Endodermal cell (in vitro differentiated cells): ENCODE results near the gene DAZAP2. TPM values are rescaled to one million over a fixed set of nuclear protein-coding genes. Genes with fewer than 3 reads are reported as not detected.

ENCODE experiments used
- DNase-seq: peaks from one replicate; pipeline ENCODE4 v3.0.0-alpha.2; 2017
- H3K27ac ChIP-seq: 2 replicates; pipeline ENCODE4 v1.5.1; 2013; ENCODE audit warnings: mild to moderate bottlenecking, low read depth, low read length, moderate library complexity
- H3K27me3 ChIP-seq: 2 replicates; pipeline ENCODE4 v1.6.1; 2013; ENCODE audit warnings: mild to moderate bottlenecking, low read length, moderate library complexity; ENCODE audit not compliant: insufficient read depth, control insufficient read depth, poor library complexity, severe bottlenecking
- H3K36me3 ChIP-seq: 2 replicates; pipeline ENCODE4 v1.7.0; 2013; ENCODE audit warnings: mild to moderate bottlenecking, low read length, moderate library complexity; ENCODE audit not compliant: control insufficient read depth, insufficient read depth
- H3K4me1 ChIP-seq: one replicate; pipeline ENCODE4 v1.7.0; 2013; ENCODE audit warnings: low read length; ENCODE audit not compliant: control insufficient read depth, insufficient read depth
- H3K4me3 ChIP-seq: 2 replicates; pipeline ENCODE4 v1.5.1; 2013; ENCODE audit warnings: mild to moderate bottlenecking, low read length, moderate library complexity
- H3K9ac ChIP-seq: 2 replicates; pipeline ENCODE4 v1.6.1; 2013; ENCODE audit warnings: mild to moderate bottlenecking, low read length, moderate library complexity; ENCODE audit not compliant: poor library complexity, severe bottlenecking; ENCODE audit errors: extremely low read depth
- H3K9me3 ChIP-seq: 2 replicates; pipeline ENCODE4 v1.6.1; 2013; ENCODE audit warnings: mild to moderate bottlenecking, low read length, moderate library complexity; ENCODE audit not compliant: control insufficient read depth
- H3K27ac Mint-ChIP-seq: 2 replicates; pipeline ENCODE4 v1.8.0; 2020; ENCODE audit warnings: mixed read lengths
- H3K27me3 Mint-ChIP-seq: 2 replicates; pipeline ENCODE4 v1.8.0; 2021; ENCODE audit warnings: mild to moderate bottlenecking, mixed read lengths; ENCODE audit not compliant: insufficient read depth
- H3K36me3 Mint-ChIP-seq: 2 replicates; pipeline ENCODE4 v1.8.0; 2020; ENCODE audit warnings: low read depth, mixed read lengths
- H3K4me1 Mint-ChIP-seq: 2 replicates; pipeline ENCODE4 v1.8.0; 2020; ENCODE audit warnings: mixed read lengths
- H3K4me3 Mint-ChIP-seq: 2 replicates; pipeline ENCODE4 v1.8.0; 2020; ENCODE audit warnings: mild to moderate bottlenecking, moderate library complexity, mixed read lengths
- H3K9me3 Mint-ChIP-seq: 2 replicates; pipeline ENCODE4 v1.8.0; 2020; ENCODE audit warnings: mild to moderate bottlenecking, mixed read lengths
- WGBS, 2 experiments: methylation state at CpG; one replicate each; pipeline versions ENCODE4 v1.1.5 to v1.1.7; 2013; ENCODE audit warnings: missing lambda C conversion rate in 2 of 2, mixed read lengths in 1 of 2; ENCODE audit not compliant: insufficient coverage in 1 of 2, insufficient read length in 1 of 2; 5-methylcytosine and 5-hydroxymethylcytosine counted together
- total RNA-seq, 2 donors: library from RNA; stranded (reverse); fragmentation: NEBNext Ultra II Directional in 1 of 2; extraction: Animal tissue kit (Norgen Biotek cat#: 25700) in 1 of 2; gene quantifications; 2 replicates in 1 of 2; 3 replicates in 1 of 2; pipeline ENCODE4 v1.2.1, GENCODE V29; 2021
- TF ChIP-seq, protein P1 (sequence below): fragments of 200-600 bp; sonication (generic); conservative IDR thresholded peaks from 2 replicates; pipeline ENCODE4 v1.5.0; 2021; ENCODE audit warnings: antibody characterized with exemption, mild to moderate bottlenecking

DAZAP2 gene
- total RNA-seq, 2 donors from 2014 or later = 31.5 to 42.7 TPM

DNA sequence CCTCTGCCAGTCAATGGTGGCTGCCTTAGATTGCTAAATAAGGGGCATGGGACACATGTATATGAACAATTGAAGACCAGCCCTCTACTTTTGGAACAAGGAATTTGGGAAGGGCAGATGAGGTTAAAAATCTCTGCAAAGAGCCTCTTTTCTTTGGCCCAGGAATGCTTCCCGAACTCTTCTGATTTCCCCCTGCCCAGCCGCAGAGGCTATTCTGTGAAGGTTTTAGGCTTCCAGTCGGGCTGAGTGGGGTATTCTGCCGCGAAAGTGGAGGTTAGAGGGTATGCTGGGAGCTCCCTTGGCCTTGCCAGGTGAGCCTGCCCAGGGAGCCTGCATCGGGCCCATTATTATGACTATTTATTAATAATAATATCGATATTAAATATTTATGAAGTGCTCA is 22.0 kb upstream of the DAZAP2 start:
- no peak overlapping the region for H3K27ac ChIP-seq

DNA sequence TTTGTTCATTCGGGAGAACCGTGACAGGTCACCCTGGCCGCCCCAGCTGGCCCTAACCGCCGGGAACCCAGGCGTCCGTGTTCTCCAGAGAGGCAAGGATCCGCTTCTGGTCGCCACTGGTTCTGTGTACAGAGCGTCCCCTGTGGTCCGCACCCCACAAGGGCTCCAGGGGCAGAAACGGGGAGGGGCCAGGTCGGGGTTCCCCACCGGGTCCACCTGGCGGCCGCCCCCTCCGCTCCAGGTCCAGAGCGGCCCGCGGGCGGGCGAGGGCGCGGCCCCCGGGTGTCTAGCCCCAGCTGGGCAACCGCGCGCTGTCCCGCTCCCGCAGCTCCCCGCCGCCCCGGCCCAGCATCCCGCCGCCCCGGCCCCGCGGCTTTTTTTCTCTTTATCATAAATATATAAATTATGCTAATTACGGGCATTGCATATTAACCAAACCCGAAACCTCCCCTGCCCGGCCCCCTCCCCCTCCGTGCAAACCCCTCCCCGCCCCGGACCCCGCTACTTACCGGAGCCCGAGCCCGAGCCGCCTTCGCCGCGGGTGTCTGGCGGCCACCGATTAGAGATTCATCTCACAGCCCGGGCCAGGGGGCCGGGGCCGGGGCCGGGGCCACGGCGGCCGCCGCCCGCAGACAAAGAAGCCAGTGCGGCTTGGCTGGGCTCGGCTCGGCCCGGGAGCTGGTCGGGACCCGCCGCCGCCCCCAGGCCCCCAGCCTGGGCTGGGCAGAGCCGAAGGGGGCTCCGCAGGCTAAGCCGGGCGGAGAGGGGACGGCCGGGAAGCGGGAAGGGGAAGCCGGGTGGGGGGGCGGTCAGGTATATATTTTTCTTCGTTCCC is 21.3 kb upstream of the DAZAP2 start:
- TF ChIP-seq, protein P1, sequence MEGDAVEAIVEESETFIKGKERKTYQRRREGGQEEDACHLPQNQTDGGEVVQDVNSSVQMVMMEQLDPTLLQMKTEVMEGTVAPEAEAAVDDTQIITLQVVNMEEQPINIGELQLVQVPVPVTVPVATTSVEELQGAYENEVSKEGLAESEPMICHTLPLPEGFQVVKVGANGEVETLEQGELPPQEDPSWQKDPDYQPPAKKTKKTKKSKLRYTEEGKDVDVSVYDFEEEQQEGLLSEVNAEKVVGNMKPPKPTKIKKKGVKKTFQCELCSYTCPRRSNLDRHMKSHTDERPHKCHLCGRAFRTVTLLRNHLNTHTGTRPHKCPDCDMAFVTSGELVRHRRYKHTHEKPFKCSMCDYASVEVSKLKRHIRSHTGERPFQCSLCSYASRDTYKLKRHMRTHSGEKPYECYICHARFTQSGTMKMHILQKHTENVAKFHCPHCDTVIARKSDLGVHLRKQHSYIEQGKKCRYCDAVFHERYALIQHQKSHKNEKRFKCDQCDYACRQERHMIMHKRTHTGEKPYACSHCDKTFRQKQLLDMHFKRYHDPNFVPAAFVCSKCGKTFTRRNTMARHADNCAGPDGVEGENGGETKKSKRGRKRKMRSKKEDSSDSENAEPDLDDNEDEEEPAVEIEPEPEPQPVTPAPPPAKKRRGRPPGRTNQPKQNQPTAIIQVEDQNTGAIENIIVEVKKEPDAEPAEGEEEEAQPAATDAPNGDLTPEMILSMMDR = peak; percentile 48
- Mint-ChIP-seq H3K27me3 (no peaks in the 10 kb centered on the region), H3K4me3 (peak overlapping the region; percentile 75), H3K4me1 (peaks cover 12% of the 10 kb centered on the region), H3K9me3 (no peaks in the 10 kb centered on the region), H3K27ac (peak overlapping the region; percentile 94), H3K36me3 (peaks cover 7% of the 10 kb centered on the region)
- Histone ChIP-seq H3K27ac (peak overlapping the region; percentile 90), H3K27me3 (no peaks in the 10 kb centered on the region), H3K9ac (peak overlapping the region; percentile 80), H3K9me3 (no peaks in the 10 kb centered on the region), H3K4me1 (peaks cover 4% of the 10 kb centered on the region), H3K36me3 (no peaks in the 10 kb centered on the region), H3K4me3 (peak overlapping the region; percentile 84)
- DNase-seq = peak; percentile 89
- WGBS, 2 experiments = 1 to 5% methylated on average over 6 to 60 of the region's 81 CpGs

More for the DNA sequence above, 22.0 kb upstream of the DAZAP2 start:
- TF ChIP-seq, protein P1 = no peak
- WGBS, 2 experiments = 58% methylated on average over 5 of the region's 7 CpGs; no CpG with 5 or more reads in 1 of the 2 experiments
- no peaks in the 10 kb centered on the region for H3K9me3 ChIP-seq
- Mint-ChIP-seq H3K27ac (no peak overlapping the region), H3K27me3 (no peaks in the 10 kb centered on the region), H3K36me3 (peaks cover 7% of the 10 kb centered on the region), H3K9me3 (no peaks in the 10 kb centered on the region), H3K4me1 (peaks cover 12% of the 10 kb centered on the region), H3K4me3 (peak overlapping the region; percentile 75)
- no peaks in the 10 kb centered on the region for H3K36me3 ChIP-seq
- H3K4me3 ChIP-seq = peak overlapping the region; percentile 78
- H3K4me1 ChIP-seq = peaks cover 4% of the 10 kb centered on the region
- no peak for DNase-seq
- H3K9ac ChIP-seq = peak overlapping the region; percentile 80
- no peaks in the 10 kb centered on the region for H3K27me3 ChIP-seq

DNA sequence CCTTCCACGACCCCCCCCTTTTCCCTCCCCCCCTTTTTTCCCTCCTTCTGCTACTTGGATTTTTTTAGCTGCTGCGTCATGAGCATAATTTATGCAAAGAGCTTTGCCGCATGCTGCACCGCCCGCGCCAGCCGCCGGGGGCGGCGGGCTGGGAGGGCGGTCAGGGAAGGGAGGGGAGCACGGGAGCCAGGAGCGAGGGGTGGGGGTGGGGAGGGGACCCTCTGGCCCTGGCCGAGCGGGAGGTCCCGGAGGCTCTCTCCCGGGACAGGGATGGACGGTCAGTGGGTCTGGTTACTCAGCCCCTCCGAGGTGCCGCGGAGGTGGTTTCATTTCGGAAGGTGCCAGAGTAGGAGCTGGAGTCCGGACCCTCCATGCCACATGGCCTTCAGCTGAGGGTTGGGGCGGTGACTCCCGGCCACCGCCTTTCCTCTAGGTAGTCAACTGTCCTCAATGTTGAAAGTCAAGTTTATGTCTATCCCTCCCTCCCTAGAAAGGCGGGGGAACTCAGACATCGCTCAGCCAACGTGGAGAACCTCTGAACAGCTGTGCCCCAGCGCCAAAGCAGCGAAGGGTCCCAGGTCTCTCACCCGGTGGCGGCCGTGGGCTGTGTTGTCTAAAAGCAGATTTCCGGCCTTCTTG is 20.5 kb upstream of the DAZAP2 start, which contains the start of gene POU6F1:
Gene POU6F1, minus strand, starts transcription at position 95 of the 639 bp plus-strand sequence. CDS start 11,226 bp downstream, outside the sequence.
- Mint-ChIP-seq H3K27ac (peak within 1 kb of the TSS; percentile 94), H3K27me3 (no peaks in the 10 kb centered on the region), H3K4me3 (peak within 1 kb of the TSS; percentile 75), H3K9me3 (no peaks in the 10 kb centered on the region), H3K4me1 (peaks cover 12% of the 10 kb centered on the region), H3K36me3 (peaks cover 7% of the 10 kb centered on the region)
- TF ChIP-seq, protein P1 = peak; percentile 70
- Histone ChIP-seq H3K27me3 (no peaks in the 10 kb centered on the region), H3K9ac (peak within 1 kb of the TSS; percentile 80), H3K9me3 (no peaks in the 10 kb centered on the region), H3K27ac (peak within 1 kb of the TSS; percentile 90), H3K4me3 (peak within 1 kb of the TSS; percentile 84), H3K4me1 (peaks cover 4% of the 10 kb centered on the region), H3K36me3 (no peaks in the 10 kb centered on the region)
- peak; percentile 94 for DNase-seq
- 6 to 7% methylated on average over 14 to 34 of the region's 35 CpGs for WGBS, 2 experiments
